Measurements from ENCODE around the gene FNDC3A.

GRCh38 chr13:49247643-49248621 is 272.2 kb downstream of the FNDC3A start, which contains the start of gene CDADC1:
- TF ChIP-seq EZH2 (IDR thresholded peaks at IDR 0.05; ENCODE audit: insufficient read depth, poor library complexity, severe bottlenecking), result no peak
- TF ChIP-seq EZH2phosphoT487 (IDR thresholded peaks at IDR 0.05; ENCODE audit: insufficient read depth, low read depth), result no peak
